Neural progenitor cell (in vitro differentiated cells): ENCODE data around the gene MYOM1.

Source experiments
- EZH2 ChIP-seq: fragments of 200-600 bp; sonication (generic); IDR thresholded peaks from 2 replicates; pipeline ENCODE4 v1.6.1; 2017; ENCODE audit warnings: antibody characterized with exemption, mild to moderate bottlenecking, moderate library complexity
- EZH2phosphoT487 ChIP-seq: fragments of 200-600 bp; sonication (generic); IDR thresholded peaks from 2 replicates; pipeline ENCODE4 v1.6.1; 2017; ENCODE audit warnings: antibody characterized with exemption
- TF ChIP-seq, protein P1 (sequence below): fragments of 200-600 bp; sonication (generic); IDR thresholded peaks from 2 replicates; pipeline ENCODE4 v1.5.1; 2017; ENCODE audit warnings: antibody characterized with exemption, mild to moderate bottlenecking

DNA sequence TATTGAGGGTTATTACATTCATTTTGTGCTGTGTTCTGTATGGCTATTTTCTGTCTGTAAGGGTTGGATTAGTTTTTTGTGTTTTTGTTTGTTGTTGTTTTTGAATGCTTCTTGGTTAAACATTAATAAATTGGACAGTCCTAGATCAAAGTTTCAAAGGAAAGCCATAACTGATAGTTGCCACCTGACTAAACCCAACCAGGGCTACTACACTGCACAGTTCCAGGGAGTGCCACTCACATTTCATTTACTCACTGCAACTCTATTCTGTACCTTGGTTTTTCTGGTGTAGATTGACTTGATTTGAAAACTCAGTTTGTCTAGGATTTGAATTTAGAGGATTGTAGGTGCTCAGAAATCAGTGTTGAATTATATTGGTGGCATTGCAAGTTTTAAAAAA is 48.5 kb upstream of the MYOM1 start:
- TF ChIP-seq, protein P1, sequence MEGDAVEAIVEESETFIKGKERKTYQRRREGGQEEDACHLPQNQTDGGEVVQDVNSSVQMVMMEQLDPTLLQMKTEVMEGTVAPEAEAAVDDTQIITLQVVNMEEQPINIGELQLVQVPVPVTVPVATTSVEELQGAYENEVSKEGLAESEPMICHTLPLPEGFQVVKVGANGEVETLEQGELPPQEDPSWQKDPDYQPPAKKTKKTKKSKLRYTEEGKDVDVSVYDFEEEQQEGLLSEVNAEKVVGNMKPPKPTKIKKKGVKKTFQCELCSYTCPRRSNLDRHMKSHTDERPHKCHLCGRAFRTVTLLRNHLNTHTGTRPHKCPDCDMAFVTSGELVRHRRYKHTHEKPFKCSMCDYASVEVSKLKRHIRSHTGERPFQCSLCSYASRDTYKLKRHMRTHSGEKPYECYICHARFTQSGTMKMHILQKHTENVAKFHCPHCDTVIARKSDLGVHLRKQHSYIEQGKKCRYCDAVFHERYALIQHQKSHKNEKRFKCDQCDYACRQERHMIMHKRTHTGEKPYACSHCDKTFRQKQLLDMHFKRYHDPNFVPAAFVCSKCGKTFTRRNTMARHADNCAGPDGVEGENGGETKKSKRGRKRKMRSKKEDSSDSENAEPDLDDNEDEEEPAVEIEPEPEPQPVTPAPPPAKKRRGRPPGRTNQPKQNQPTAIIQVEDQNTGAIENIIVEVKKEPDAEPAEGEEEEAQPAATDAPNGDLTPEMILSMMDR = no peak
- TF ChIP-seq EZH2phosphoT487 = no peak
- TF ChIP-seq EZH2 = no peak
